Hepatocyte (in vitro differentiated cells): ENCODE measurements around the gene PPEF1.

ENCODE experiments used
- CTCF ChIP-seq: fragments of 200-600 bp; sonication (generic); IDR thresholded peaks from 2 replicates; pipeline ENCODE4 v1.5.1; 2016; ENCODE audit warnings: antibody characterized with exemption, mild to moderate bottlenecking; ENCODE audit not compliant: poor library complexity
- EZH2 ChIP-seq: fragments of 200-600 bp; sonication (generic); IDR thresholded peaks from 2 replicates; pipeline ENCODE4 v1.6.1; 2016; ENCODE audit warnings: antibody characterized with exemption, mild to moderate bottlenecking, borderline replicate concordance

- no peak for TF ChIP-seq EZH2
- TF ChIP-seq CTCF, result no peak
Observed at GRCh38 chrX:18701621-18702361, 5.7 kb upstream of the PPEF1 start.
